Activated T-cell treated with anti-CD3 and anti-CD28 coated beads, Interleukin-2, amount 50 U/mL, for 72 hours (primary cell): ENCODE measurements around the gene ANKRD44. TPM values are rescaled to one million over a fixed set of nuclear protein-coding genes. Genes with fewer than 3 reads are reported as not detected.

Experiments used
- ATAC-seq, 2 donors: fragments of 150-1000 bp; cut with Tn5 transposase; replicated peaks in 1 of 2; 2 replicates each; pipeline ENCODE4 v1.10.0; 2021; ENCODE audit warnings: moderate library complexity in 2 of 2, mild to moderate bottlenecking in 1 of 2
- DNase-seq, 2 donors: peaks; one replicate each; pipeline ENCODE4 v3.0.0; 2021 to 2022; ENCODE audit warnings: mixed read lengths in 1 of 2
- H3K27ac Mint-ChIP-seq: one replicate; pipeline ENCODE4 v1.8.0; 2022; ENCODE audit warnings: mild to moderate bottlenecking, moderate library complexity, mixed read lengths
- H3K27me3 Mint-ChIP-seq: one replicate; pipeline ENCODE4 v1.8.0; 2022; ENCODE audit warnings: low read depth, mixed read lengths
- H3K36me3 Mint-ChIP-seq, 2 donors: one replicate each; pipeline ENCODE4 v1.8.0; 2022; ENCODE audit warnings: mixed read lengths in 2 of 2, mild to moderate bottlenecking in 1 of 2; ENCODE audit not compliant: insufficient read depth in 2 of 2
- H3K4me1 Mint-ChIP-seq: one replicate; pipeline ENCODE4 v1.8.0; 2022; ENCODE audit warnings: low read depth, mixed read lengths
- H3K4me3 Mint-ChIP-seq, 2 donors: one replicate each; pipeline ENCODE4 v1.8.0; 2022; ENCODE audit warnings: mild to moderate bottlenecking in 2 of 2, mixed read lengths in 2 of 2, moderate library complexity in 2 of 2
- H3K9me3 Mint-ChIP-seq, 2 donors: one replicate each; pipeline ENCODE4 v1.8.0; 2022; ENCODE audit warnings: mixed read lengths in 2 of 2
- total RNA-seq, 2 donors: library from RNA; stranded (reverse); gene quantifications; one replicate each; pipeline ENCODE4 v1.2.3, GENCODE V29; 2022

The ANKRD44 gene
- total RNA-seq, 2 donors from 2014 or later, result 114 to 141 TPM

- Mint-ChIP-seq H3K9me3 (no peaks in the 10 kb centered on the region), H3K36me3 (no peaks in the 10 kb centered on the region), H3K4me1 (peaks cover 97% of the 10 kb centered on the region), H3K4me3 (peak overlapping the region; percentile 69 to 72), H3K27me3 (no peaks in the 10 kb centered on the region), H3K27ac (peak overlapping the region; percentile 100)
- DNase-seq, result no peak
- no peak for ATAC-seq
Measured at GRCh38 chr2:197235711-197236110, 74.9 kb downstream of the ANKRD44 start.

- H3K4me3 Mint-ChIP-seq, result peak overlapping the region; percentile 48 to 62
- peak overlapping the region; percentile 88 for H3K27ac Mint-ChIP-seq
- peaks cover 99% of the 10 kb centered on the region for H3K4me1 Mint-ChIP-seq
- H3K36me3 Mint-ChIP-seq, result no peaks in the 10 kb centered on the region
- H3K9me3 Mint-ChIP-seq, result no peaks in the 10 kb centered on the region
- ATAC-seq (no peak), DNase-seq (no peak)
- no peaks in the 10 kb centered on the region for H3K27me3 Mint-ChIP-seq
Measured at GRCh38 chr2:197234671-197235191, 75.8 kb downstream of the ANKRD44 start.

GRCh38 chr2:197233473-197233872, 77.1 kb downstream of the ANKRD44 start:
- H3K27me3 Mint-ChIP-seq, result no peaks in the 10 kb centered on the region
- H3K27ac Mint-ChIP-seq, result peak overlapping the region; percentile 78
- no peaks in the 10 kb centered on the region for H3K9me3 Mint-ChIP-seq
- DNase-seq, result no peak
- H3K4me1 Mint-ChIP-seq, result peaks cover 100% of the 10 kb centered on the region
- H3K36me3 Mint-ChIP-seq, result peaks cover 0 to under 1% of the 10 kb centered on the region in 2 donors
- peak overlapping the region in 1 of 2 donors; percentile 32 for H3K4me3 Mint-ChIP-seq
- ATAC-seq, result no peak

- ATAC-seq (peak; percentile 32 to 47), DNase-seq (no peak)
- H3K27me3 Mint-ChIP-seq, result no peaks in the 10 kb centered on the region
- H3K4me1 Mint-ChIP-seq, result peaks cover 99% of the 10 kb centered on the region
- H3K27ac Mint-ChIP-seq, result peak overlapping the region; percentile 62
- H3K36me3 Mint-ChIP-seq, result peaks cover under 1 to 5% of the 10 kb centered on the region in 2 donors
- no peaks in the 10 kb centered on the region for H3K9me3 Mint-ChIP-seq
- peak overlapping the region; percentile 41 to 52 for H3K4me3 Mint-ChIP-seq
Measured at GRCh38 chr2:197232010-197232409, 78.6 kb downstream of the ANKRD44 start.

- ATAC-seq (peak in 1 of 2 donors; percentile 26), DNase-seq (no peak)
- Mint-ChIP-seq H3K27ac (peak overlapping the region; percentile 94), H3K36me3 (peaks cover 6 to 7% of the 10 kb centered on the region in 2 donors), H3K9me3 (no peaks in the 10 kb centered on the region), H3K27me3 (no peaks in the 10 kb centered on the region), H3K4me3 (peak overlapping the region in 1 of 2 donors; percentile 17), H3K4me1 (peaks cover 99% of the 10 kb centered on the region)
Measured at GRCh38 chr2:197229509-197230443, 80.8 kb downstream of the ANKRD44 start.

GRCh38 chr2:197223451-197223850, 87.1 kb downstream of the ANKRD44 start:
- Mint-ChIP-seq H3K36me3 (peaks cover 6 to 8% of the 10 kb centered on the region in 2 donors), H3K27ac (peak overlapping the region; percentile 42), H3K27me3 (no peaks in the 10 kb centered on the region), H3K4me3 (no peak overlapping the region), H3K4me1 (peaks cover 93% of the 10 kb centered on the region), H3K9me3 (no peaks in the 10 kb centered on the region)
- no peak for DNase-seq
- no peak for ATAC-seq

GRCh38 chr2:197219636-197220035, 90.9 kb downstream of the ANKRD44 start:
- no peak overlapping the region for H3K27ac Mint-ChIP-seq
- ATAC-seq (no peak), DNase-seq (no peak)
- H3K4me3 Mint-ChIP-seq, result no peak overlapping the region
- no peaks in the 10 kb centered on the region for H3K9me3 Mint-ChIP-seq
- H3K36me3 Mint-ChIP-seq, result peaks cover 0 to 1% of the 10 kb centered on the region in 2 donors
- H3K4me1 Mint-ChIP-seq, result peaks cover 94% of the 10 kb centered on the region
- H3K27me3 Mint-ChIP-seq, result no peaks in the 10 kb centered on the region

- Mint-ChIP-seq H3K27me3 (no peaks in the 10 kb centered on the region), H3K27ac (peak overlapping the region; percentile 98), H3K9me3 (no peaks in the 10 kb centered on the region), H3K4me3 (peak overlapping the region; percentile 75 to 92), H3K36me3 (peaks cover 0 to 1% of the 10 kb centered on the region in 2 donors), H3K4me1 (peaks cover 96% of the 10 kb centered on the region)
- ATAC-seq, result no peak
- no peak for DNase-seq
Measured at GRCh38 chr2:197217541-197217940, 93.0 kb downstream of the ANKRD44 start.

GRCh38 chr2:197216361-197216979, 94.1 kb downstream of the ANKRD44 start:
- Mint-ChIP-seq H3K27me3 (no peaks in the 10 kb centered on the region), H3K9me3 (no peaks in the 10 kb centered on the region), H3K4me3 (peak overlapping the region; percentile 75 to 92), H3K36me3 (no peaks in the 10 kb centered on the region), H3K4me1 (peaks cover 96% of the 10 kb centered on the region), H3K27ac (peak overlapping the region; percentile 98)
- ATAC-seq (peak; percentile 40 to 56), DNase-seq (no peak)

- ATAC-seq, result peak; percentile 32 to 41
- H3K27ac Mint-ChIP-seq, result peak overlapping the region; percentile 98
- peaks cover 97% of the 10 kb centered on the region for H3K4me1 Mint-ChIP-seq
- no peak for DNase-seq
- H3K4me3 Mint-ChIP-seq, result peak overlapping the region; percentile 75 to 92
- H3K9me3 Mint-ChIP-seq, result no peaks in the 10 kb centered on the region
- no peaks in the 10 kb centered on the region for H3K27me3 Mint-ChIP-seq
- H3K36me3 Mint-ChIP-seq, result no peaks in the 10 kb centered on the region
Measured at GRCh38 chr2:197215748-197216360, 94.7 kb downstream of the ANKRD44 start.

GRCh38 chr2:197212344-197213262, 98.0 kb downstream of the ANKRD44 start:
- Mint-ChIP-seq H3K27me3 (no peaks in the 10 kb centered on the region), H3K4me3 (peak overlapping the region; percentile 66 to 85)
- DNase-seq, result no peak

GRCh38 chr2:197211881-197212342, 98.7 kb downstream of the ANKRD44 start:
- peak; percentile 33 to 40 for ATAC-seq

More at GRCh38 chr2:197212344-197213262, 98.0 kb downstream of the ANKRD44 start:
- peak overlapping the region; percentile 98 for H3K27ac Mint-ChIP-seq
- peaks cover 100% of the 10 kb centered on the region for H3K4me1 Mint-ChIP-seq
- no peaks in the 10 kb centered on the region for H3K9me3 Mint-ChIP-seq
- ATAC-seq, result no peak
- H3K36me3 Mint-ChIP-seq, result no peaks in the 10 kb centered on the region

More at GRCh38 chr2:197211881-197212342, 98.7 kb downstream of the ANKRD44 start:
- Mint-ChIP-seq H3K36me3 (no peaks in the 10 kb centered on the region), H3K4me1 (peaks cover 100% of the 10 kb centered on the region), H3K4me3 (peak overlapping the region; percentile 66 to 85), H3K27ac (peak overlapping the region; percentile 98), H3K9me3 (no peaks in the 10 kb centered on the region), H3K27me3 (no peaks in the 10 kb centered on the region)
- peak; percentile 41 to 49 for DNase-seq
